HepG2 (cell line): ENCODE results near the gene U2AF2. TPM values are rescaled to one million over a fixed set of nuclear protein-coding genes. Genes with fewer than 3 reads are reported as not detected.

ENCODE experiments used
- EZH2 ChIP-seq: conservative IDR thresholded peaks from 2 replicates; pipeline ENCODE4 v1.6.1; 2012; ENCODE audit warnings: mild to moderate bottlenecking, low read depth, low read length, moderate library complexity
- IKZF1 ChIP-seq: fragments of 450-650 bp; IDR thresholded peaks from 2 replicates; pipeline ENCODE4 v1.7.1; 2016
- JARID2 ChIP-seq: sonication (generic); formaldehyde crosslinking; IDR thresholded peaks from 2 replicates; pipeline ENCODE4 v1.8.1; 2023; ENCODE audit warnings: missing genetic modification reagents, inconsistent platforms; ENCODE audit not compliant: insufficient replicate concordance
- MIXL1 ChIP-seq: IDR thresholded peaks from 2 replicates; pipeline ENCODE4 v1.6.1; 2016
- PAWR ChIP-seq: sonication (generic); formaldehyde crosslinking; IDR thresholded peaks from 2 replicates; pipeline ENCODE4 v1.4.0; 2020; ENCODE audit warnings: missing genetic modification reagents, mild to moderate bottlenecking, borderline replicate concordance
- PHF21A ChIP-seq: sonication (generic); formaldehyde crosslinking; IDR thresholded peaks from 2 replicates; pipeline ENCODE4 v1.5.0; 2020; ENCODE audit warnings: mild to moderate bottlenecking, missing genetic modification reagents
- SP140L ChIP-seq: sonication (generic); formaldehyde crosslinking; IDR thresholded peaks from 2 replicates; pipeline ENCODE4 v1.4.0; 2020; ENCODE audit warnings: missing genetic modification reagents, borderline replicate concordance
- ZNF142 ChIP-seq: sonication (generic); formaldehyde crosslinking; IDR thresholded peaks from 2 replicates; pipeline ENCODE4 v1.4.0; 2020; ENCODE audit warnings: missing genetic modification reagents
- ZNF468 ChIP-seq: sonication (generic); formaldehyde crosslinking; IDR thresholded peaks from 2 replicates; pipeline ENCODE4 v1.8.0; 2022; ENCODE audit warnings: mild to moderate bottlenecking, moderate library complexity, missing genetic modification reagents
- ZNF577 ChIP-seq: sonication (generic); formaldehyde crosslinking; IDR thresholded peaks from 2 replicates; pipeline ENCODE4 v1.4.0; 2020; ENCODE audit warnings: mild to moderate bottlenecking, low read depth, missing genetic modification reagents, borderline replicate concordance
- ZNF607 ChIP-seq: sonication (generic); formaldehyde crosslinking; IDR thresholded peaks from 2 replicates; pipeline ENCODE4 v1.5.1; 2020; ENCODE audit warnings: missing genetic modification reagents, mild to moderate bottlenecking, borderline replicate concordance
- ZNF7 ChIP-seq: IDR thresholded peaks from 2 replicates; pipeline ENCODE4 v1.6.1; 2016; ENCODE audit warnings: missing biosample characterization, missing genetic modification reagents
- ZNF788 ChIP-seq: sonication (generic); formaldehyde crosslinking; IDR thresholded peaks from 2 replicates; pipeline ENCODE4 v1.5.0; 2020; ENCODE audit warnings: mild to moderate bottlenecking, missing genetic modification reagents, borderline replicate concordance
- polyA plus RNA-seq, 8 experiments: library from polyadenylated mRNA; depleted of rRNA in 3 of 8; stranded (reverse) in 7 of 8; unstranded in 1 of 8; fragments of >200 nt; fragmentation: Illumina TruSeq in 4 of 8; extraction: Trizol in 4 of 8; gene quantifications; 2 replicates each; pipeline versions ENCODE4 v1.2.1 to v1.2.3, GENCODE V29; 2011 to 2016; ENCODE audit warnings: low read depth in 4 of 8, missing spikeins in 1 of 8, mixed read lengths in 1 of 8; ENCODE audit not compliant: insufficient read depth in 1 of 8
- total RNA-seq, 5 experiments: library from RNA; depleted of rRNA; stranded (reverse); fragments of >200 nt; fragmentation: Illumina TruSeq; extraction: Trizol; gene quantifications; 2 replicates each; pipeline ENCODE4 v1.2.3, GENCODE V29; 2016; ENCODE audit warnings: low read depth in 1 of 5
- TF ChIP-seq, protein P1 (sequence below): sonication (generic); formaldehyde crosslinking; IDR thresholded peaks from 2 replicates; pipeline ENCODE4 v1.4.0; 2020; ENCODE audit warnings: missing genetic modification reagents
- TF ChIP-seq, protein P2 (sequence below): sonication (generic); formaldehyde crosslinking; IDR thresholded peaks from 2 replicates; pipeline ENCODE4 v1.4.0; 2020; ENCODE audit warnings: missing genetic modification reagents
- TF ChIP-seq, protein P3 (sequence below): sonication (generic); formaldehyde crosslinking; IDR thresholded peaks from 2 replicates; pipeline ENCODE4 v1.5.0; 2020; ENCODE audit warnings: mild to moderate bottlenecking, low read depth, missing genetic modification reagents, borderline replicate concordance

U2AF2 gene
- total and polyA plus RNA-seq, 2 of the 13 experiments (the other 11 are each of a cell fraction or from before 2014, with no cell fraction given): 84.3 to 124 TPM

- TF ChIP-seq, protein P1, sequence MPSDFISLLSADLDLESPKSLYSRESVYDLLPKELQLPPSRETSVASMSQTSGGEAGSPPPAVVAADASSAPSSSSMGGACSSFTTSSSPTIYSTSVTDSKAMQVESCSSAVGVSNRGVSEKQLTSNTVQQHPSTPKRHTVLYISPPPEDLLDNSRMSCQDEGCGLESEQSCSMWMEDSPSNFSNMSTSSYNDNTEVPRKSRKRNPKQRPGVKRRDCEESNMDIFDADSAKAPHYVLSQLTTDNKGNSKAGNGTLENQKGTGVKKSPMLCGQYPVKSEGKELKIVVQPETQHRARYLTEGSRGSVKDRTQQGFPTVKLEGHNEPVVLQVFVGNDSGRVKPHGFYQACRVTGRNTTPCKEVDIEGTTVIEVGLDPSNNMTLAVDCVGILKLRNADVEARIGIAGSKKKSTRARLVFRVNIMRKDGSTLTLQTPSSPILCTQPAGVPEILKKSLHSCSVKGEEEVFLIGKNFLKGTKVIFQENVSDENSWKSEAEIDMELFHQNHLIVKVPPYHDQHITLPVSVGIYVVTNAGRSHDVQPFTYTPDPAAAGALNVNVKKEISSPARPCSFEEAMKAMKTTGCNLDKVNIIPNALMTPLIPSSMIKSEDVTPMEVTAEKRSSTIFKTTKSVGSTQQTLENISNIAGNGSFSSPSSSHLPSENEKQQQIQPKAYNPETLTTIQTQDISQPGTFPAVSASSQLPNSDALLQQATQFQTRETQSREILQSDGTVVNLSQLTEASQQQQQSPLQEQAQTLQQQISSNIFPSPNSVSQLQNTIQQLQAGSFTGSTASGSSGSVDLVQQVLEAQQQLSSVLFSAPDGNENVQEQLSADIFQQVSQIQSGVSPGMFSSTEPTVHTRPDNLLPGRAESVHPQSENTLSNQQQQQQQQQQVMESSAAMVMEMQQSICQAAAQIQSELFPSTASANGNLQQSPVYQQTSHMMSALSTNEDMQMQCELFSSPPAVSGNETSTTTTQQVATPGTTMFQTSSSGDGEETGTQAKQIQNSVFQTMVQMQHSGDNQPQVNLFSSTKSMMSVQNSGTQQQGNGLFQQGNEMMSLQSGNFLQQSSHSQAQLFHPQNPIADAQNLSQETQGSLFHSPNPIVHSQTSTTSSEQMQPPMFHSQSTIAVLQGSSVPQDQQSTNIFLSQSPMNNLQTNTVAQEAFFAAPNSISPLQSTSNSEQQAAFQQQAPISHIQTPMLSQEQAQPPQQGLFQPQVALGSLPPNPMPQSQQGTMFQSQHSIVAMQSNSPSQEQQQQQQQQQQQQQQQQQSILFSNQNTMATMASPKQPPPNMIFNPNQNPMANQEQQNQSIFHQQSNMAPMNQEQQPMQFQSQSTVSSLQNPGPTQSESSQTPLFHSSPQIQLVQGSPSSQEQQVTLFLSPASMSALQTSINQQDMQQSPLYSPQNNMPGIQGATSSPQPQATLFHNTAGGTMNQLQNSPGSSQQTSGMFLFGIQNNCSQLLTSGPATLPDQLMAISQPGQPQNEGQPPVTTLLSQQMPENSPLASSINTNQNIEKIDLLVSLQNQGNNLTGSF: no peak
- TF ChIP-seq IKZF1 (no peak), ZNF577 (CRISPR knock-in tag) (no peak), PAWR (CRISPR knock-in tag) (no peak), ZNF7 (CRISPR knock-in tag) (no peak), PHF21A (CRISPR knock-in tag) (0 out of 2 replicates have a peak, but pooled peaks have one; percentile 25), SP140L (CRISPR knock-in tag) (no peak), EZH2 (no peak), ZNF142 (CRISPR knock-in tag) (no peak), ZNF468 (no peak), JARID2 (CRISPR knock-in tag) (no peak), ZNF607 (CRISPR knock-in tag) (peak; percentile 12; the same call in 1 of the 2 replicates), MIXL1 (CRISPR knock-in tag) (0 out of 2 replicates have a peak, but pooled peaks have one; percentile 48), ZNF788 (CRISPR knock-in tag) (peak; percentile 36; the same call in 1 of the 2 replicates)
- TF ChIP-seq, protein P2, sequence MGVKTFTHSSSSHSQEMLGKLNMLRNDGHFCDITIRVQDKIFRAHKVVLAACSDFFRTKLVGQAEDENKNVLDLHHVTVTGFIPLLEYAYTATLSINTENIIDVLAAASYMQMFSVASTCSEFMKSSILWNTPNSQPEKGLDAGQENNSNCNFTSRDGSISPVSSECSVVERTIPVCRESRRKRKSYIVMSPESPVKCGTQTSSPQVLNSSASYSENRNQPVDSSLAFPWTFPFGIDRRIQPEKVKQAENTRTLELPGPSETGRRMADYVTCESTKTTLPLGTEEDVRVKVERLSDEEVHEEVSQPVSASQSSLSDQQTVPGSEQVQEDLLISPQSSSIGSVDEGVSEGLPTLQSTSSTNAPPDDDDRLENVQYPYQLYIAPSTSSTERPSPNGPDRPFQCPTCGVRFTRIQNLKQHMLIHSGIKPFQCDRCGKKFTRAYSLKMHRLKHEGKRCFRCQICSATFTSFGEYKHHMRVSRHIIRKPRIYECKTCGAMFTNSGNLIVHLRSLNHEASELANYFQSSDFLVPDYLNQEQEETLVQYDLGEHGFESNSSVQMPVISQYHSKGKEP (CRISPR knock-in tag): no peak
- TF ChIP-seq, protein P3, sequence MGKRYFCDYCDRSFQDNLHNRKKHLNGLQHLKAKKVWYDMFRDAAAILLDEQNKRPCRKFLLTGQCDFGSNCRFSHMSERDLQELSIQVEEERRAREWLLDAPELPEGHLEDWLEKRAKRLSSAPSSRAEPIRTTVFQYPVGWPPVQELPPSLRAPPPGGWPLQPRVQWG: no peak
These were observed 28.8 kb downstream of the U2AF2 start (continued) for GRCh38 chr19:55683449-55684261.
